Measurements from ENCODE around the gene FKBP2. TPM values are rescaled to one million over a fixed set of nuclear protein-coding genes. Genes with fewer than 3 reads are reported as not detected.

Gene FKBP2
- total RNA-seq, 1 donor from 2014 or later, result 41.5 TPM

GRCh38 chr11:64211181-64211872 lies 29.6 kb upstream of the FKBP2 start:
- DNase-seq (ENCODE audit: low read depth) (no peak), FAIRE-seq (no peak)
- Mint-ChIP-seq H3K27me3 (ENCODE audit: low read depth, unreplicated experiment) (no peaks in the 10 kb centered on the region), H3K36me3 (ENCODE audit: low read depth, unreplicated experiment) (peaks cover 14% of the 10 kb centered on the region), H3K9me3 (ENCODE audit: unreplicated experiment) (no peaks in the 10 kb centered on the region), H3K27ac (ENCODE audit: unreplicated experiment) (no peak overlapping the region), H3K4me1 (ENCODE audit: low read depth, unreplicated experiment) (peaks cover 9% of the 10 kb centered on the region), H3K4me3 (ENCODE audit: unreplicated experiment) (no peak overlapping the region)
- Histone ChIP-seq H3K27ac (ENCODE audit: low read depth, low read length) (no peak overlapping the region), H3K9ac (ENCODE audit: low read length) (no peak overlapping the region), H3K27me3 (ENCODE audit: insufficient read depth, low read length) (no peaks in the 10 kb centered on the region), H4K20me1 (ENCODE audit: insufficient read depth, low read length) (no peaks in the 10 kb centered on the region), H3K4me2 (ENCODE audit: low read length) (no peak overlapping the region), H3K79me2 (ENCODE audit: insufficient read depth, low read length) (no peaks in the 10 kb centered on the region), H3K36me3 (ENCODE audit: insufficient read depth, low read length) (peaks cover under 1% of the 10 kb centered on the region), H3K4me1 (ENCODE audit: insufficient read depth, low read length) (peaks cover 17% of the 10 kb centered on the region), H3K4me3 (ENCODE audit: insufficient read depth, low read depth, low read length) (no peak overlapping the region), H2AFZ (ENCODE audit: low read depth, low read length) (no peak overlapping the region), H3K9me3 (ENCODE audit: insufficient read depth, low read depth, low read length) (no peaks in the 10 kb centered on the region)
- no peak for TF ChIP-seq CTCF (IDR thresholded peaks at IDR 0.05; ENCODE audit: insufficient read depth, low read depth, low read length)
- TF ChIP-seq EZH2 (IDR thresholded peaks at IDR 0.05; ENCODE audit: insufficient read depth, low read length), result no peak

GRCh38 chr11:64216879-64217278 lies 24.0 kb upstream of the FKBP2 start:
- H3K27me3 Mint-ChIP-seq (ENCODE audit: low read depth, unreplicated experiment), result no peaks in the 10 kb centered on the region
- no peak for DNase-seq (ENCODE audit: low read depth)
- H3K27ac Mint-ChIP-seq (ENCODE audit: unreplicated experiment), result no peak overlapping the region
- H3K36me3 Mint-ChIP-seq (ENCODE audit: low read depth, unreplicated experiment), result peaks cover 17% of the 10 kb centered on the region
- no peaks in the 10 kb centered on the region for H3K9me3 Mint-ChIP-seq (ENCODE audit: unreplicated experiment)
- H3K4me1 Mint-ChIP-seq (ENCODE audit: low read depth, unreplicated experiment), result peaks cover 2% of the 10 kb centered on the region
- Histone ChIP-seq H3K4me1 (ENCODE audit: insufficient read depth, low read length) (no peaks in the 10 kb centered on the region), H3K79me2 (ENCODE audit: insufficient read depth, low read length) (no peaks in the 10 kb centered on the region), H3K9ac (ENCODE audit: low read length) (no peak overlapping the region), H3K36me3 (ENCODE audit: insufficient read depth, low read length) (no peaks in the 10 kb centered on the region), H3K27me3 (ENCODE audit: insufficient read depth, low read length) (no peaks in the 10 kb centered on the region), H3K27ac (ENCODE audit: low read depth, low read length) (no peak overlapping the region), H3K4me3 (ENCODE audit: insufficient read depth, low read depth, low read length) (no peak overlapping the region), H2AFZ (ENCODE audit: low read depth, low read length) (no peak overlapping the region), H3K4me2 (ENCODE audit: low read length) (no peak overlapping the region), H3K9me3 (ENCODE audit: insufficient read depth, low read depth, low read length) (no peaks in the 10 kb centered on the region), H4K20me1 (ENCODE audit: insufficient read depth, low read length) (no peaks in the 10 kb centered on the region)
- FAIRE-seq, result no peak
- TF ChIP-seq EZH2 (IDR thresholded peaks at IDR 0.05; ENCODE audit: insufficient read depth, low read length), result no peak
- no peak for TF ChIP-seq CTCF (IDR thresholded peaks at IDR 0.05; ENCODE audit: insufficient read depth, low read depth, low read length)
- no peak overlapping the region for H3K4me3 Mint-ChIP-seq (ENCODE audit: unreplicated experiment)

GRCh38 chr11:64218628-64219353 lies 22.1 kb upstream of the FKBP2 start:
- no peaks in the 10 kb centered on the region for H3K9me3 ChIP-seq (ENCODE audit: insufficient read depth, low read depth, low read length)
- H3K27ac Mint-ChIP-seq (ENCODE audit: unreplicated experiment), result peak overlapping the region; percentile 4
- no peak overlapping the region for H3K4me3 ChIP-seq (ENCODE audit: insufficient read depth, low read depth, low read length)
- no peaks in the 10 kb centered on the region for H3K79me2 ChIP-seq (ENCODE audit: insufficient read depth, low read length)
- FAIRE-seq, result no peak
- no peak overlapping the region for H3K27ac ChIP-seq (ENCODE audit: low read depth, low read length)
- no peaks in the 10 kb centered on the region for H3K27me3 ChIP-seq (ENCODE audit: insufficient read depth, low read length)
- H3K4me2 ChIP-seq (ENCODE audit: low read length), result no peak overlapping the region
- no peaks in the 10 kb centered on the region for H3K9me3 Mint-ChIP-seq (ENCODE audit: unreplicated experiment)
- H4K20me1 ChIP-seq (ENCODE audit: insufficient read depth, low read length), result no peaks in the 10 kb centered on the region
- no peak overlapping the region for H3K9ac ChIP-seq (ENCODE audit: low read length)
- peaks cover 12% of the 10 kb centered on the region for H3K36me3 Mint-ChIP-seq (ENCODE audit: low read depth, unreplicated experiment)
- no peaks in the 10 kb centered on the region for H3K36me3 ChIP-seq (ENCODE audit: insufficient read depth, low read length)
- no peak for TF ChIP-seq CTCF (IDR thresholded peaks at IDR 0.05; ENCODE audit: insufficient read depth, low read depth, low read length)
- TF ChIP-seq EZH2 (IDR thresholded peaks at IDR 0.05; ENCODE audit: insufficient read depth, low read length), result no peak
- no peak overlapping the region for H2AFZ ChIP-seq (ENCODE audit: low read depth, low read length)
- no peak overlapping the region for H3K4me3 Mint-ChIP-seq (ENCODE audit: unreplicated experiment)
- H3K4me1 Mint-ChIP-seq (ENCODE audit: low read depth, unreplicated experiment), result peaks cover 3% of the 10 kb centered on the region
- peaks cover under 1% of the 10 kb centered on the region for H3K4me1 ChIP-seq (ENCODE audit: insufficient read depth, low read length)
- no peaks in the 10 kb centered on the region for H3K27me3 Mint-ChIP-seq (ENCODE audit: low read depth, unreplicated experiment)
- no peak for DNase-seq (ENCODE audit: low read depth)
